Stimulated activated CD4-positive, alpha-beta T cell treated with anti-CD3 and anti-CD28 coated beads, Interleukin-2, amount 100 ng/mL, for 48 hours (primary cell): Measurements from ENCODE around the gene AKR1B1.

Source experiments
- DNase-seq, 2 donors: peaks; one replicate each; pipeline ENCODE4 v3.0.0-alpha.2; 2020

Gene AKR1B1

GRCh38 chr7:134407311-134407710 is 51.6 kb downstream of the AKR1B1 start:
- no peak for DNase-seq

- no peak for DNase-seq
These were observed 52.5 kb downstream of the AKR1B1 start for GRCh38 chr7:134406431-134406830.

- DNase-seq, result no peak
These were observed 53.6 kb downstream of the AKR1B1 start for GRCh38 chr7:134405299-134405698.

- DNase-seq, result no peak
These were observed 55.8 kb downstream of the AKR1B1 start for GRCh38 chr7:134403062-134403461.

GRCh38 chr7:134400859-134401258 is 58.0 kb downstream of the AKR1B1 start:
- DNase-seq, result no peak

- no peak for DNase-seq
These were observed 62.9 kb downstream of the AKR1B1 start for GRCh38 chr7:134396031-134396430.

- DNase-seq, result no peak
These were observed 63.3 kb downstream of the AKR1B1 start for GRCh38 chr7:134395604-134396003.

GRCh38 chr7:134394056-134394455 is 64.8 kb downstream of the AKR1B1 start:
- no peak for DNase-seq
